OCI-M1 (cell line): ENCODE results near the gene RPL21.

Experiments
- DNase-seq: peaks from one replicate; lab custom pipeline; 2025; lab: John Stamatoyannopoulos, UW

Gene RPL21

GRCh38 chr13:27258637-27259386, 7.5 kb downstream of the RPL21 start:
- no peak for DNase-seq

- peak; percentile 17 for DNase-seq
Measured at GRCh38 chr13:27259831-27260230, 8.5 kb downstream of the RPL21 start.

- no peak for DNase-seq
Measured at GRCh38 chr13:27261396-27261795, 10.0 kb downstream of the RPL21 start.

DNA sequence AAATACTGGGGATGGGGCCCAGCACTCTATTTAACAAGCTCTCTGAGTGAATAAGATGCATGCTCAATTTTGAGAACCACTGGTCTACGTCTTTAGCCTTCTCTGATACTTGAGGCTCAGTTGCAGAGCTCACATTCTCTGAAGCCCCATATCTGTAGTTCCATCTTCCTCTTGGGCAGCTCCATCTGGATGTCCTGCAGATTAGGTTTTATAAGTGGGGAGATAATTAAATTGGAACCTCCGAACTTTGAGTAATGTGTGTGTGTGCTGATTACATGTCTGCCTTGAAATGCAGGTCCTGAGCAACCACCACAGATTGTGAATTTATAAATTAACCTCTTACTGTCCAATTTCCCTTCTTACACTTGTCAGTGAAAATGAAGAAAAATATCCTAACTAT, 12.1 kb downstream of the RPL21 start:
- no peak for DNase-seq

DNA sequence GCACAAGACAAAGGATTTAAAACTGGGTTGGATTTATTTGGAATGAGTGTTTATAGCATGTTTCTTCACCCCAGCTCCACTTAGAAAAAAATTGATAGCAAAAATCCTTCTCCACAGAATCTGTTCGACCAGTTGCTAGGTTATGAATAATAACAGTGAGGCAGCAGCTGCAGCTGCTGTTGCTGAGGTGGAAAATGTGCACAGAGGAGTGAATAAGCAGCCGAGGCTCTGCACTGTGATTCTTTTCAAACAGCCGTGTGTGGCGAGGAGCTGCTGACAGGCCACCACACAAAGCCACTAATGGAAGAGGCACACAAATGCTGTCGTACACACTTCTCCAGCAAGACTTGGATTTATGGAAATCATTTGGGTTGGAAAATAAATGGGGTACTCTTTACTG, 12.8 kb downstream of the RPL21 start:
- DNase-seq = no peak

- no peak for DNase-seq
Measured at GRCh38 chr13:27264648-27265047, 13.3 kb downstream of the RPL21 start.

GRCh38 chr13:27266917-27267316, 15.6 kb downstream of the RPL21 start:
- no peak for DNase-seq

- no peak for DNase-seq
Measured at GRCh38 chr13:27267596-27267995, 16.2 kb downstream of the RPL21 start.

DNA sequence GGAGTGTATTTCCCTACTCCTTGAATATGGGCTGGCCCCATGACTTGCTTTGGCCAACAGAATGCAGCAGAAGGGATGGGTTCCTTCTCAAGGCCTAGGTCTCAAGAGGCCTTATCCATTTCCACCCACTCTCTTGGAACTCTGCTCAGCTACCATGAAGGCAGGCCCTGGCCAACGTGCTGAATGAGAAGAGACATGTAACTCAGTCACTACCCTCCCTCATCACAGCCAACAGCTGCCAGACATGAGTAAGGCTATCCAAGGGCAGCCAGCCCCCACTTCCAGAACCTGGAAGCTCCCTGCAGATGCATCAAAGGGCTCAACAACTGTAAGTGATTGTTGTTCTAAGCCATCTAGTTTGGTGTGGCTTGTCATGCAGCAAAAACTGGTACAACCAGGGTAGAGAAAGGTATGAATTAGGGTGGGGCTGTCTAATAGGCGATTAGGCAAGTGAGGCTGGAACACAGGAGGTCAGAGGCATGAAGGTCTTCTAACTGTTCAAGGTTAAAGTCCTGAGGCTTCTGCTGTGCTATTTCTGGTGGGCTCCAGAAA, 17.8 kb downstream of the RPL21 start:
- DNase-seq = no peak

- peak; percentile 74 for DNase-seq
Measured at GRCh38 chr13:27270594-27271520, 19.5 kb downstream of the RPL21 start, which contains the start of gene RASL11A. Gene RASL11A (plus strand): TSS chr13:27270830. CDS start chr13:27270945, 115 bp downstream.

- no peak for DNase-seq
Measured at GRCh38 chr13:27271570-27272096, 20.3 kb downstream of the RPL21 start.

DNA sequence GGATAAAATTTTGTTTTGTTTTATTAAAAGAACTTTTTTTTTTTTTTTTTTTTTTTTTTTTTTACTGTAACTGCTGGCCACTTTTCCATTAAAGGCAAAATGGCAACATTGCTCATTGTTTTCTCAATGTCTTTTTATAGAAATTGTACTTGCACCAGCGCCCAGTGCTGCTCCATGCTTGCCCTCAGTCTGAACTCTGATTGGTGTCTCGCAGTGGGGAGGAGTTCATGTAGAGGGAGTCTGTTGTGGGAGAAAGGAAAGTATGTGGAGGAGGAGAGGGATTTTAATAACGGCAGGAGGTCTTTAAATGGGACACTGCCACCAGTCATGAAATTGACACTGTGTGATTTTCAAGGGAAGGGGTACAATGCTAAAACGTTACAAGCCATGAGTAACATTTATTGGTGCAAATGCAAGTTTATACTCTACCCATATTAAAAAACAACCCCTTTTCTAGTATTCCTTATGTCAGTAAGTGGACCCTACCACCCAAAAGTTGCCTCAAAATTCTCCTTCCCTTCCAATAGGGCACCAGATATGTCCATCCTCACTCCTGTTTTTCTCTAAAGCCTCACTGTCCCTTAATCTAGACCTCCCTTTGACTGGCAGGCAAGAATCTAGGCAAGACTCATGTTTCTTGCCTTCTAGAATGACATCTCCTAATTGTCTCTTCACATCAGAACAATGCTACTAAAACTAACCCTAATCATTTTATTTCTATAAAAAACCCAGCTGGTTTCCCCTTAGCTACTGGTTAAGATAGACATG, 22.5 kb downstream of the RPL21 start:
- DNase-seq = no peak

DNA sequence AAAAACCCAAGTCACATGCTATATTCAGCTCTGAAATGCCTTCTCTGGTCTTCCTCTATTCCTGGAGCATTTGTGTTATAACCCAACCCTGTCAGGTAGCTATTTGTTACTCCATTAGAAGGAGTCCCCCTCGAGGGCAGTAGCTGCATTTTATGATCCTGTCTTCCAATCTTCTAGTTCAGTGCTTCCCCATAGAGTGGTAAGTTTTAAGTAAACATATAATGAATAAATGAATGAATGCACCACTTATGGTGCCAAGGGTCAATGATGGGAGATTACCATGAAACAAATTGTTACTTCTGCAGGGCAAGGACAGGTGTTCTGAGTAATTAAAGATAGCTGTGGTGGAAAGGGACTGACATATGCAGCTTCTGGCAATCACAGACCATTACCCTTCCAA, 23.3 kb downstream of the RPL21 start:
- no peak for DNase-seq

DNA sequence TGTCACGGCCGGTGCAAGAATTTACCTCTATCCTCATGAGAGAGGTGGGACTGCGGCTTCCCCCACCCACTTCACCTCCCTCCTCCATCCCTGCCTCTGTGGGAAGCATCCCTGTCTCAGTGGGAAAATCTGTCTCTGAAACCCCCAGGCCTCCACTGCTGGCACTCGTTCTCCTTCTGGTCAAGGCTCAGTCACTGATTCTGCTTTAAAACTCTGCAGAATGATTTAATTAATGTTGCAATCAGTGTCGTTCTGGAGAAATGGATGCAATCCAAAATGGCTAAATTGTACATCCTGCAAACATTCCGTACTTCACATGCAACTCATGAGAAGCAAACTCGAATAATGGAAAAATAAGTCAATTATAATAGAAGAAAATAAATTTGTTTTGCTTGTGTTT, 24.8 kb downstream of the RPL21 start:
- DNase-seq = no peak

DNA sequence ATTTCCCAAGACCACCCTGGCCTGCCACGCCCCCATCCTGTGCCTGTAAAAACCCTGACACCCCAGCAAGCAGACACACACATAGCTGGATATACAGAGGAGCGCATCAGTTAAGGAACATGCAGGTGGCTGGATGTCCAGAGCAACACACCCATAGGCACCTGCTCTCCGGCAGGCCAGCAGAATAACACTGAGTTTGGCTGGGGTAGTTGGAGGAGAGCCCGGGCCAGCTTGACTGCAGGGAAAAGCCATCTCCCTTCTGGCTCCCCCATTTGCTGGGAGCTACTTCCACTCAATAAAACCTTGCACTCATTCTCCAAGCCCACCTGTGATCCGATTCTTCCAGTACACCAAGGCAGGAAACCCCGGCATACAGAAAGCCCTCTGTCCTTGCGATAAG, 28.1 kb downstream of the RPL21 start:
- no peak for DNase-seq

GRCh38 chr13:27280009-27280656, 28.8 kb downstream of the RPL21 start:
- no peak for DNase-seq

DNA sequence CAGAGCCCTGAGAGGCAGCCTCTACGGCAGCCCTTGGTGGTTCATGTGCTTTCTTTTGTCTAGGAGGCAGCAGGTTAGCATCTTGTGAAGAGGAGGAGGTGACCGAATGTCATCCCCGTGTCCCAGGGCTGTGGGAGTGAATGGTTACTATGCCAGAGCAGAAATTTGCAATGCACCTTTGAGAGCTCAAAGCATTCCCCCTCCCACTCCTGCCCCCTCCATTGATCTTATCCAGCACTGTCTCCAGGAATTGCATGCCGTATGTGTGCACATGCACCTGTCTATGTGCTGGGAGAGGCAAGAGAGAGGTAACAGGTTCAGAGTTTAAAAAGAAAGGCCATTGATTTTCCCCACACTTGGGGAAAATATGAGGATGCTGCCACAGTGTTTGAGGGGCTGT, 29.5 kb downstream of the RPL21 start:
- no peak for DNase-seq

DNA sequence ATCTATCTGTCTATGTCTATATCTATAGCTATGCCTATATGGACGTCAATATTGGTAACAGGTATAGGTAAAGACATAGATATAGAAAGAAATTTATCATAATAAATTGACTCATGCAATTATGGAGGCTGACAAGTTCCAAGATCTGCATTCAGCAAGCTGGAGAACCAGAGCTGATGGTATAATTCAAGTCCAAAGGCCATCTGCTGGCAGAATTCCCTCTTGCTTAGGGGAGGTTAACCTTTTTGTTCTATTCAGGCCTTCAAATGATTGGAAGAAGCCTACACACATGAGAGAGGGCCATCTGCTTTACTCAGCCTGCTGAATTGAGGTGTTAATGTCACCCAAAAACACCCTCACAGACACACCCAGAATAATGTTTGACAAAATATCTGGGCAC, 30.1 kb downstream of the RPL21 start:
- DNase-seq = peak; percentile 24

GRCh38 chr13:27283906-27284493, 32.6 kb downstream of the RPL21 start:
- peak; percentile 18 for DNase-seq

DNA sequence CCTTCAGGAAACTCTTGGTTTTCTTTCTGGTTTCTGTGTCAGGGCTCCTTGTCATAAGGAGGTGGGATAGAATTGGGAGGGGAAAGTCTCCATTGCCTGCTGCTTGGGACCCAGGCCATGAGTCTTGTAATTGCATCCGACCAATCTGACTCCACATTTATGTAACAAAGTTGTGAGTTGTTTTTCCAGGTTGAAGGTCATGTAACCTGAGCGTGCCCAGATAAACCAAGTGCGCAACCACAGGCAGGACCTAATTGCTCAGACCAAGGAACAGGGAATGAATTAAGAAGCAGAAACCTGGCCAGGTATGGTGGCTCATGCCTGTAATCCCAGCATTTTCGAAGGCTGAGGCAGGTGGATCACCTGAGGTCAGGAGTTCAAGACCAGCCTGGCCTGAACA, 37.0 kb downstream of the RPL21 start:
- no peak for DNase-seq
